Measurements from ENCODE around the gene HSD3B7.
"Not testable (repeated sequence)": the region's sequence is repeated elsewhere in the genome, so short reads cannot be mapped to it uniquely, and the experiment has no call there.

The HSD3B7 gene

DNA sequence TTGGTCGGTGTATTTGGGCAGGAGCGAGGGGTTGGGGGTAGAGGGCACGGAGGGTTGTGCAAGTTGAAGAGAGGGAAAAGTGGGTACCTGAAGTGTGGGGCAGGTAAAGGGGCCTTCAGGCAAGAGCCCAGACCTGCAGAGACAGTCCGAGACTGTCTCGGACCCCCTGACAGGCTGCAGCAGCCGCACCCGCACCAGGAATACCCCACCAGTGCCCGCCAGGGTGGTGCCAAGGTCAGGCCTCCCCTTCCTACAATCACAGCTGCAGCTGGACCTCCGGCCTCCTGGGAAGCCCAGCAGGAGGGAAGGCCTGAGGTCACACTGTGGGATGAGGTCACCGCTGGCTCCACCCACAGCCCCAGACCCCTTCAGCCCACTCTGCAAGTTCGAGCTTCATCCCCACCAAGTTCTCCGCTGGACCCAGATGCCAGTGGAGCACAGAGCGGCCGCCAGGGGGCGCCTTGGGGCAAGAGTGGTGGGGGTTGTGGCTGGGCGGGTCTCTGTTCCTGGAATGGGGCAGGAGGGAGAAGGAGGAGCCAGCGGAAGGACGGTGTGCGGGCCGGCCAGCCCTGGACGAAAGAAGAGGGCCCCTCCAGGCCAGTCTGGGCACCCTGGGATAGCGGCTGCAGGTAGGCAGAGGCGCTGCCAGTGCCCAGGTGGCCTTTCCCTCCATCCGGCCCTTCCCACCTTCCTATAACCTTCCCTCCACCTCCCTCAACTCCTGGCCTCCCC lies at the start of gene HSD3B7:
Gene HSD3B7, plus strand, starts transcription at position 539 of the 732 bp plus-strand sequence. CDS start 452 bp downstream, outside the sequence.
- peak; percentile 93 for DNase-seq

DNA sequence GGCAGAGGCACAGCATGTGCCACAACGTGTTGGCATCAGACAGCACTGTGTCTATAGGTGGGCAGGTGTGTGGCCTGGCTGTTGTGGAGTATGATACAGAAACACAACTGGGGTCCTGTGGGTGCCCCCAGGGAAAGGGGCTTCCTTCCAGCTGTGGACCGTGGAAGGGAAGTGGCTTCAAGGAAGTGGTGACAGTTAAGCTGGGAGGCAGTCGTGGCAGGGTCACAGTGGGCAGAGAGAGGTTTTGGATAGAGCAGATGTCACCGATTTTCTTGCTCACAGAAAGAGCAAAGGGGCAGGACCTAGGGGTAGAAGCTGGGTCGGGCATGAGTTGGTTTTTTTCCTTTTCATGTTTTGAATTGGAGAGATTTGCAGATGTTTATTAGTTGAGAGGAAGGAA lies 47.3 kb upstream of the HSD3B7 start:
- DNase-seq, result no peak

DNA sequence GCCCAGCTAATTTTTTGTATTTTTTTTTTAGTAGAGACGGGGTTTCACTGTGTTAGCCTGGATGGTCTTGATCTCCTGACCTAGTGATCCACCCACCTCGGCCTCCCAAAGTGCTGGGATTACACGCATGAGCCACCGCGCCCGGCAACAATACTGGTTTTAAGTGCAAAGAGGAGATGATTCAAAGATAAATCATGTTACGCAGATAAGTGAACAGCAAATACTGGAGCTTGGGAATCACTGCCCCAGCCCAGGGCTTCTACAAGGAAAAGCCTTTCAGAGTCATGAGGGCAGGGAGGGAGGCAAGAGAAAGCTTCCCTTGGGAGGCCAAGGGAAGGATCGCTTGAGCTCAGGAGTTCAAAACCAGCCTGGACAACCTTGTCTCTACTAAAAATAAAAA lies 45.4 kb upstream of the HSD3B7 start:
- not testable (repeated sequence) for DNase-seq

DNA sequence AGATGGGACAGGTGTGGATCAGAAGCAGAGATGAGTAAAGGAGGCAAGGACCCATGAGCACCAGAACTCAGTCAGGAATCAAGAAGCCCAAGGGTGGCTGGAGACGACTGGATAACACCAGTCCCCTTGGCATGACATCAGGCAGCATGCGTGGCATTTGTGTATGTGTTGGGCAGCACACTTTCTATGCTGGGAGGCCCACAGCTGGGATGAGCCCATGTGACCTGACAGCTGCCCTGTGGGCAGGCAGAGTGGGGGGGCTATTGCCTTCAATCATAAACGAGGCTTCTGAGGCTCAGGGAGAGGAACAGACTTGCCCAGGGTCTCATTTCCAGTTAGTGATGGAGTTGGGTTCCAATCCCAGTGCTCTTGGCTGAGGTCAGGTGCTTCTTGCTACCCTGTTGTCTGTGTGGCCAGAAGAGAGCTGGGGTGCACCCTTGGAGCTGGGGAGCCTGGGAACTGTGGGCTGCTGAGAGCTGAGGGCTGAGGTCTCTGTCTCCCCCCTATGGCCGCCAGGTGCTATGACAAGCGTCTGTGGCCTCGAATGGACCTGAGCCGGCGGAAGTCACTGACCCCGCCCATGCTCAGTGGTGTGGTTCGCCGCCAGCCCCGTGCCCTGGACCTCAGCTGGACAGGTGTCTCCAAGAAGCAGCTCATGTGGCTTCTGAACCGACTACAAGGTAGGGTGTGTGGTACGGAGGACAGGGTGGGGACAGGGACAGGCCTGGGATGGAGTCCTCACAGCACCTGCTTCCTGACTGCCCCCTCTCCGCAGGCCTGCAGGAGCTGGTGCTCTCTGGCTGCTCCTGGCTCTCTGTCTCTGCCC lies 43.2 kb upstream of the HSD3B7 start:
- DNase-seq, result peak; percentile 76

GRCh38 chr16:30942426-30942806 lies 42.6 kb upstream of the HSD3B7 start:
- no peak for DNase-seq

DNA sequence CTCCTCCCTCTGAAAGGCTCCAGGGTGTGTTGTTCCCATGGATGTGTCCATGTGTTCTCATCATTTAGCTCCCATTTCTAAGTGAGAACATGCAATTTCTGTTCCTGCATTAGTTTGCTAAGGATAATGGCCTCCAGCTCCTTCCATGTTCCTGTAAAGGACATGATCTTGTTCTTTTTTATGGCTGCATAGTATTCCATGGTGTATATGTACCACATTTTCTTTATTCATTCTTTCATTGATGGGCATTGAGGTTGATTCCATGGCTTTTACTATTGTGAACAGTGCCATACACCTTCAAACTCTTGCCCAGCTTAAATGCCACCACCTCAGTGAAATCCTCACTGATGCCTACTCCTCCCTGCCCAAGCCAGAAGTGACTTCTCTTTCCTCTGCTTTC lies 40.7 kb upstream of the HSD3B7 start:
- no peak for DNase-seq

GRCh38 chr16:30946671-30947540 lies 38.1 kb upstream of the HSD3B7 start:
- peak; percentile 53 for DNase-seq

DNA sequence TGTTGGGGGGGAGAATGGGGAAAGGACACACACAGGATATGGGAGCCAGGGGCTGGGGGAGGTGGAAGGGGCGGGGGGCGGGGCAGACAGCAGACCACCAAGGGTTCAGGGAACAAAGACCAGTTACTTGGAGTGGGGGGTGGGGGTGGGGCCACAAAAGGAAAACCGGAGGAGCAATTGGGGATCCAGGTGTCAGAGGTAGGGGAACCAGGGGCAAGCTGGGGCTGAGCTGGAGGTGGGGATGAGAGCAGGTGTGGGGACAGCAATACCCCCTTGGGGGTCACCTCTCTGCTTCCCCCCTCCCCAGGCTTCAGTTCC lies 37.5 kb upstream of the HSD3B7 start:
- no peak for DNase-seq

- peak; percentile 97 for DNase-seq
These were observed 36.9 kb upstream of the HSD3B7 start for GRCh38 chr16:30947859-30948666.

- DNase-seq, result peak; percentile 89
These were observed 36.0 kb upstream of the HSD3B7 start, which contains the start of gene ORAI3 for GRCh38 chr16:30948667-30949649. Gene ORAI3 (plus strand): TSS chr16:30949068. CDS start chr16:30949290, 222 bp downstream.

DNA sequence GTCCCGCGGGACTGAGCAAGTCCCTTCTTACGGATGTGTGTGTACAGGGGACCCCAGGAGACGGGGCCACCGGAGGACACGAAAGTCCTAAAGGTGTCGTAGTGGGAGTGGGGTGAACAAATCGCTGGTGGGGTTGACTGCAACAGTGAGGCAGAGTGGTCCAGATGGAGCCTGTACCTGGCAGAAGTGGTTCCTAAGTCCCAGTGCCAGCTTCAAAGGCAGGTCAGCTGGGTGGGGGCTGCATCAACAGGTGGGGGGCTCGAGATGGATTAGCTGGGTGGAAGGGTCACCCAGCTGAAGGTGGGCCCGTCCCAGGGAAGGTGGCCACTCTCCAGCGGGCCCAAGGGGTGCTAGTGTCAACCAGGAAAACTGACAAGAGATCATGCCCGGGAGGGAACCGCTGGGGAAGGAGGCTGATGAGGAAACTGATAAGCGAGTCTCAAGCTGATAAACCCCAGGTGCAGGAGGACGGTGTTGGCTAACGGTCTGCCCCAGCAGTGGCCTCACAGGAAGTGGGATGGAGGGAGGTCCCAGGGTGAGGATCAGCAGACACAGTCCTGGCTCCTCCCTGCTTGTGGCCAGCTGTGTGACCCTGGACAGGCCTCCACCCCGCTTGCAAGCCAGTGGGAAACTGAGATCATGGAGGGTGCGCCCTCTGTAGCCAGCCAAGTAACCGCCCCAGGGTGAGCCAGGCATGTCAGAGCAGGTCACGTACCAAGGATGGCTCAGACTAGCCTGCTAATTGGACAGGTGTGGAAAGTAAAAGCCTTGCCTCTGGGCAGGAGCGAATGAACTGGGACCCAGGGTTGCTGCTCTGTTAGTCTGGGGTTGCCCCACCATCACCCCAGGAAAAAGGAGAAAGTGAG lies 35.1 kb upstream of the HSD3B7 start:
- DNase-seq, result peak; percentile 89

- DNase-seq, result peak; percentile 44
These were observed 34.4 kb upstream of the HSD3B7 start for GRCh38 chr16:30950516-30951065.

GRCh38 chr16:30951193-30951592 lies 33.8 kb upstream of the HSD3B7 start:
- no peak for DNase-seq

DNA sequence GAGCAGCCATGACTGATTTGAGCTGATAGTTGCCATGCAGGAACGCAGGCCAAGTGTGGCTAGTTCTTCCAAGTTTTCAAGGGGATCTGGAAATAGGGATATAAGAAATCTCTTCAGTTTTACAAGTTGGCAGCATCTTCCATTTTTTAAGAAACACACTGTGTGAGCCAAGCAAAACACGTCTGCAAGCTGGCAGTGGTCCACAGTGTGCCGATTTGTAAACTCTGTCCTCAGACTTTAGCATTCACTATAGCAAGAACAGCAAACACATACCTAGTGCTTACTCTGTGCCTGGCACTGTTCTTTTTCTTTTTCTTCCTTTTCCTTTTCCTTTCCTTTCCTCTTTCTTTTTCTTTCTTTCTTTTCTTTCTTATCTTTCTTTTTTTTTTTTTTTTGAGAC lies 33.3 kb upstream of the HSD3B7 start:
- DNase-seq, result peak; percentile 71

GRCh38 chr16:30953111-30953510 lies 31.9 kb upstream of the HSD3B7 start:
- no peak for DNase-seq

DNA sequence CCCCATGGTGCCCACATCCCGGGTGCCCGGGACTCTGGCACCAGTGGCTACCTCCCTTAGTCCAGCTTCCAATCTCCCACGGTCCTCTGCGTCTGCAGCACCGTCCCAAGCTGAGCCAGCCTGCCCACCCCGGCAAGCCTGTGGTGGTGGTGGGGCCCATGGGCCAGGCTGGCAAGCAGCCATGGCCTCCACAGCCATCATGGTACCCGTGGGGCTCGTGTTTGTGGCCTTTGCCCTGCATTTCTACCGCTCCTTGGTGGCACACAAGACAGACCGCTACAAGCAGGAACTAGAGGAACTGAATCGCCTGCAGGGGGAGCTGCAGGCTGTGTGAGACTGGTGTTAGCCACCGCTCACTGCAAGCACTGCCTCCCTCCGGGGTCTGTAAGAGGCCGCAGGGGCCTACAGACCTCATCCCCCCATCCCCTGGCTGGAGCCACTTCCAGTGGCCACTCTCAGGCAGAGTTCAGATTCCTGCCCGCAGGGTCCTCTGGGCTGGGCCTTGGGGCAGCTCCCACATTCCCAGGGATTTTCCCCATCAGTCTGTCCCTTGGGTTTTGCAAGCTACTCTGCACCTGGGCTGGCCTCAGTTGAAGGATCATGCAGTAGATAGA lies 31.4 kb upstream of the HSD3B7 start:
- DNase-seq, result peak; percentile 81

DNA sequence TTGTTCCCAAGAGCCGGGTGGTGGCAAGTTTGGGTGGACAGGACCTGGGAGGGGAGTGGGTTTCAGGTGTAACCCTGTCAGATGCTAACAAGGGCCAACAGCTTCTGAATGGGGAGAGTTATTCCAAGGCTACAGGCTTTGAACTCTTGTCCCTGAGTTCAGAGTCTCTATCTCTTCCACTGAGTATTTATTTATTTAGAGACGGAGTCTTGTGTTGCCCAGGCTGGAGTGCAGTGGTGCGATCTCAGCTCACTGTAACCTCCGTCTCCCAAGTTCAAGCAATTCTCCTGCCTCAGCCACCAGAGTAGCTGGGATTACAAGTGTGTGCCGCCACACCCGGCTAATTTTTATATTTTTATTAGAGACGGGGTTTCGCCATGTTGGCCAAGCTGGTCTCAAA lies 30.0 kb upstream of the HSD3B7 start:
- DNase-seq, result no peak

GRCh38 chr16:30956601-30957455 lies 28.2 kb upstream of the HSD3B7 start:
- DNase-seq, result peak; percentile 90
